Colonic mucosa (tissue), 4 donors: ENCODE results near the gene RETREG1. TPM values are rescaled to one million over a fixed set of nuclear protein-coding genes. Genes with fewer than 3 reads are reported as not detected.
"Not testable (repeated sequence)": the region's sequence is repeated elsewhere in the genome, so short reads cannot be mapped to it uniquely, and the experiment has no call there.

ENCODE experiments used
- DNase-seq: peaks from one replicate; pipeline ENCODE4 v3.0.0-alpha.2; 2020
- H3K27ac ChIP-seq: fragments of 200-600 bp; one replicate; pipeline ENCODE4 v1.8.0; 2021
- H3K27me3 ChIP-seq: fragments of 200-600 bp; one replicate; pipeline ENCODE4 v1.8.0; 2021
- H3K36me3 ChIP-seq: fragments of 200-600 bp; one replicate; pipeline ENCODE4 v1.8.0; 2021
- H3K4me1 ChIP-seq: fragments of 200-600 bp; one replicate; pipeline ENCODE4 v1.8.0; 2021; ENCODE audit warnings: mild to moderate bottlenecking
- H3K4me3 ChIP-seq: fragments of 200-600 bp; one replicate; pipeline ENCODE4 v1.8.0; 2021
- H3K9ac ChIP-seq, 2 donors: one replicate each; pipeline ENCODE4 v1.7.0; 2013; ENCODE audit warnings: control low read depth in 2 of 2, low read depth in 2 of 2, low read length in 2 of 2
- H3K9me3 ChIP-seq: fragments of 200-600 bp; one replicate; pipeline ENCODE4 v1.8.0; 2021
- CTCF ChIP-seq: fragments of 200-600 bp; IDR thresholded peaks from one replicate; pipeline ENCODE4 v1.8.0; 2022; ENCODE audit warnings: antibody characterized with exemption, mild to moderate bottlenecking
- intact Hi-C: fragments of 100-400 bp; cut with DNase I; formaldehyde crosslinking; loops from one replicate; pipeline ENCODE4 v1.14.1; 2022
- total RNA-seq, 2 donors: library from RNA; stranded (reverse); fragmentation: NEBNext Ultra II Directional in 1 of 2; extraction: Animal tissue kit (Norgen Biotek cat#: 25700) in 1 of 2; gene quantifications; one replicate each; pipeline ENCODE4 v1.2.1, GENCODE V29; 2021
- donor health status: healthy.
- donor health status: DM: no; HTN: no; CAD: no.
- donor health status: DM: no; HTN: no; CAD: no.

RETREG1 gene
- total RNA-seq, 2 donors from 2014 or later: 49.9 to 56.8 TPM

GRCh38 chr5:16612007-16612406 is 4.8 kb downstream of the RETREG1 start:
- H3K4me1 ChIP-seq: peaks cover 4% of the 10 kb centered on the region
- H3K9ac ChIP-seq: no peak overlapping the region
- DNase-seq: no peak
- H3K36me3 ChIP-seq: no peaks in the 10 kb centered on the region
- no peak overlapping the region for H3K4me3 ChIP-seq
- no peaks in the 10 kb centered on the region for H3K9me3 ChIP-seq
- no peak overlapping the region for H3K27ac ChIP-seq
- intact Hi-C loops: no loop called here
- no peaks in the 10 kb centered on the region for H3K27me3 ChIP-seq
- no peak for TF ChIP-seq CTCF

- H3K27me3 ChIP-seq, DNase-seq, H3K27ac ChIP-seq, H3K9ac ChIP-seq, H3K4me1 ChIP-seq, H3K4me3 ChIP-seq, intact Hi-C loops, H3K36me3 ChIP-seq, H3K9me3 ChIP-seq: not testable (repeated sequence)
Measured at GRCh38 chr5:16610896-16611295, 5.9 kb downstream of the RETREG1 start.

GRCh38 chr5:16609412-16609811 is 7.4 kb downstream of the RETREG1 start:
- no peak overlapping the region for H3K4me3 ChIP-seq
- intact Hi-C loops: no loop called here
- TF ChIP-seq CTCF: no peak
- DNase-seq: no peak
- no peak overlapping the region for H3K27ac ChIP-seq
- no peak overlapping the region for H3K9ac ChIP-seq
- H3K27me3 ChIP-seq: no peaks in the 10 kb centered on the region
- H3K36me3 ChIP-seq: no peaks in the 10 kb centered on the region
- H3K9me3 ChIP-seq: no peaks in the 10 kb centered on the region
- H3K4me1 ChIP-seq: no peaks in the 10 kb centered on the region

DNA sequence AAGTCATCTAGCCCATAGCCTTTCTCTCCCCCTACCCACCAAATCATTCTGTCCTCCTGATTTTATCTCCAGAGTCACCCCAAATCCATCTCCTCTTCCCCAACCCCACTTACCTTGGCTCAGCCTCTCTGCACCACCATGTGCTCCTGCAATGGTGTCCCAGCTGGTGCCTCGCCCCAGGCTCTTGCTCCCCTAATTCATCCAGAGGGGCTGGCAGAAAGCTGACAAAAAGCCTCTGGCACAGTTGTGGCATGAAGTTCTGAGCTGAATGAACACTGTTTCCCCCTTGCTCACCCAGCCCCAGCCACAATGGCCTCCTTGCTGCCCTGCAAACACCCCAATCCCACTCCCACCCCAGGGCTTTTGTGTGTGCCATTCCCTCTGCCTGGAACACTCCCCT is 10.2 kb downstream of the RETREG1 start:
- no peak for TF ChIP-seq CTCF
- no peak overlapping the region for H3K4me3 ChIP-seq
- no peaks in the 10 kb centered on the region for H3K4me1 ChIP-seq
- intact Hi-C loops: no loop called here
- no peaks in the 10 kb centered on the region for H3K36me3 ChIP-seq
- no peak overlapping the region for H3K9ac ChIP-seq
- no peak for DNase-seq
- no peak overlapping the region for H3K27ac ChIP-seq
- H3K27me3 ChIP-seq: no peaks in the 10 kb centered on the region
- H3K9me3 ChIP-seq: no peaks in the 10 kb centered on the region

DNA sequence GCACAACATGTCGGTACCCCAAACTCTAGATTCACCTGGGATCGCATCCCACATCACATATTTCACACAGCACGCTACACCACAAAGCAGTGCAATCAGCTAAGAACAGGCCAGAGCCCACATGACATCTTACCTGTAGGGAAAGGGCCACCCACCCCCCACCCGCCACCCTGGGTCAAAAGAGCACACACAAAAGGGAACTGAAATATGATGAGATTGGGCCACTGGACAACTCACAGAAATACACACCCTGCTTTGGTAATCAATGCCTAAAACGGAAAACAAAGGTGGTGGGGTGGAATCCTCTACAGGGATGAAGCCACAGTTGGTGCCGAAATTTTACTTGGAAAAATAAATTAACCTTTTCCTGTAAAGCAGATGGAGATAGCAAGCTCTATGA is 13.1 kb downstream of the RETREG1 start:
- TF ChIP-seq CTCF: no peak

GRCh38 chr5:16603295-16603694 is 13.5 kb downstream of the RETREG1 start:
- H3K4me3 ChIP-seq: no peak overlapping the region
- no peak for DNase-seq
- H3K9me3 ChIP-seq: no peaks in the 10 kb centered on the region
- H3K9ac ChIP-seq: no peak overlapping the region
- no peak for TF ChIP-seq CTCF
- no peaks in the 10 kb centered on the region for H3K27me3 ChIP-seq
- no peaks in the 10 kb centered on the region for H3K36me3 ChIP-seq
- H3K4me1 ChIP-seq: no peaks in the 10 kb centered on the region
- intact Hi-C loops: no loop called here
- H3K27ac ChIP-seq: no peak overlapping the region

More for the DNA sequence above, 13.1 kb downstream of the RETREG1 start:
- no peaks in the 10 kb centered on the region for H3K27me3 ChIP-seq
- no peaks in the 10 kb centered on the region for H3K36me3 ChIP-seq
- H3K9me3 ChIP-seq: no peaks in the 10 kb centered on the region
- no peak for DNase-seq
- intact Hi-C loops: no loop called here
- no peak overlapping the region for H3K9ac ChIP-seq
- H3K4me3 ChIP-seq: no peak overlapping the region
- no peak overlapping the region for H3K27ac ChIP-seq
- H3K4me1 ChIP-seq: no peaks in the 10 kb centered on the region
